GM12878 (cell line): ENCODE data around the gene ITGB8. TPM values are rescaled to one million over a fixed set of nuclear protein-coding genes. Genes with fewer than 3 reads are reported as not detected.

ENCODE experiments used
- ATAC-seq: fragments of 200-7000 bp; cut with Tn5 transposase; 3 replicates; pipeline ENCODE4 v1.9.1; 2020; ENCODE audit warnings: mild to moderate bottlenecking, moderate library complexity
- BruUV-seq: library from RNA; stranded (reverse); fragments of 400-500 nt; replicated peaks from 2 replicates; lab custom pipeline; 2021; lab: Mats Ljungman, UMichigan
- CTCF ChIA-PET: fragments of 300-600 bp; sonication (Branson Sonifier 250); formaldehyde crosslinking; extraction: SDS; loops from one replicate; lab custom pipeline; 2021; ENCODE audit warnings: inconsistent platforms; lab: Yijun Ruan, JAX
- POLR2A ChIA-PET: fragments of 350-600 bp; formaldehyde crosslinking; extraction: SDS; loops from one replicate; lab custom pipeline; 2021; ENCODE audit warnings: inconsistent platforms; lab: Charles Lee
- RAD21 ChIA-PET: fragments of 300-600 bp; sonication (Branson Sonifier 250); formaldehyde crosslinking; loops from one replicate; lab custom pipeline; 2023; ENCODE audit warnings: antibody characterized with exemption; ENCODE audit not compliant: unreplicated experiment; lab: Charles Lee
- SMC1A ChIA-PET: fragments of 300-600 bp; sonication (Branson Sonifier 250); formaldehyde crosslinking; loops from one replicate; lab custom pipeline; 2023; ENCODE audit not compliant: unreplicated experiment, uncharacterized antibody; lab: Charles Lee
- DNase-seq: peaks from one replicate; pipeline ENCODE4 v3.0.0-alpha.2; 2011; ENCODE audit warnings: low read depth, low spot score
- FAIRE-seq: peaks from 3 replicates; lab custom pipeline; 2011; peaks lifted over from hg19 to GRCh38; lab: Jason Lieb, UNC
- H2AFZ ChIP-seq: 2 replicates; pipeline ENCODE4 v1.6.0; 2011; ENCODE audit warnings: low read depth, low read length, control low read depth; ENCODE audit not compliant: control insufficient read depth
- H3K27ac ChIP-seq: 2 replicates; pipeline ENCODE4 v1.5.1; 2011; ENCODE audit warnings: control low read depth; ENCODE audit not compliant: control insufficient read depth, insufficient read depth
- H3K27me3 ChIP-seq, 2 experiments: replicated peaks in 1 of 2; 2 replicates each; pipeline versions ENCODE4 v1.6.0 to v1.6.1; 2011; ENCODE audit warnings: low read length in 1 of 2; ENCODE audit not compliant: control insufficient read depth in 2 of 2, insufficient read depth in 2 of 2
- H3K36me3 ChIP-seq, 2 experiments: 2 replicates each; pipeline ENCODE4 v1.5.1; 2011; ENCODE audit warnings: low read length in 1 of 2; ENCODE audit not compliant: control insufficient read depth in 2 of 2, insufficient read depth in 2 of 2
- H3K4me1 ChIP-seq: 2 replicates; pipeline ENCODE4 v1.6.1; 2011; ENCODE audit warnings: mild to moderate bottlenecking, low read length, moderate library complexity, mixed read lengths; ENCODE audit not compliant: control insufficient read depth, insufficient read depth
- H3K4me2 ChIP-seq: 2 replicates; pipeline ENCODE4 v1.6.0; 2011; ENCODE audit warnings: control low read depth; ENCODE audit not compliant: control insufficient read depth, insufficient read depth
- H3K4me3 ChIP-seq: fragments of 200-600 bp; sonication (generic); 2 replicates; pipeline ENCODE4 v1.5.1; 2016
- H3K79me2 ChIP-seq: 2 replicates; pipeline ENCODE4 v1.6.0; 2011; ENCODE audit warnings: low read length; ENCODE audit not compliant: control insufficient read depth, insufficient read depth
- H3K9ac ChIP-seq: 2 replicates; pipeline ENCODE4 v1.8.0; 2011; ENCODE audit warnings: low read length, control low read depth, mixed read lengths; ENCODE audit not compliant: control insufficient read depth, insufficient read depth
- H3K9me3 ChIP-seq: replicated peaks from 3 replicates; pipeline ENCODE4 v1.5.1; 2011; ENCODE audit warnings: mild to moderate bottlenecking, low read length; ENCODE audit not compliant: control insufficient read depth, insufficient read depth
- H4K20me1 ChIP-seq: 2 replicates; pipeline ENCODE4 v1.6.0; 2011; ENCODE audit not compliant: control insufficient read depth, insufficient read depth
- BCL11A ChIP-seq: IDR thresholded peaks from 2 replicates; pipeline ENCODE4 v1.6.1; 2011; ENCODE audit warnings: low read depth, low read length
- BCL3 ChIP-seq: IDR thresholded peaks from 2 replicates; pipeline ENCODE4 v1.6.1; 2011; ENCODE audit warnings: borderline replicate concordance, low read depth, mild to moderate bottlenecking, moderate library complexity, low read length; ENCODE audit not compliant: insufficient read depth, poor library complexity, severe bottlenecking
- BCLAF1 ChIP-seq: fragments of 450-650 bp; IDR thresholded peaks from 2 replicates; pipeline ENCODE4 v1.6.1; 2017; ENCODE audit warnings: antibody characterized with exemption, mild to moderate bottlenecking, moderate library complexity
- BHLHE40 ChIP-seq, 2 experiments: fragments of 450-650 bp in 1 of 2; IDR thresholded peaks; 2 replicates each; pipeline ENCODE4 v1.6.1; 2011 to 2017; ENCODE audit warnings: low read depth in 2 of 2, borderline replicate concordance in 1 of 2, improper control_type of control experiment in 1 of 2, low read length in 1 of 2, mild to moderate bottlenecking in 1 of 2
- E2F4 ChIP-seq: IDR thresholded peaks from 2 replicates; pipeline ENCODE4 v1.6.1; 2012; ENCODE audit warnings: low read depth, low read length, improper control_type of control experiment
- E4F1 ChIP-seq: fragments of 450-650 bp; IDR thresholded peaks from 2 replicates; pipeline ENCODE4 v1.6.1; 2018; ENCODE audit warnings: borderline replicate concordance, mild to moderate bottlenecking; ENCODE audit not compliant: partially characterized antibody
- ETV6 ChIP-seq, 2 experiments: fragments of 450-650 bp in 1 of 2; IDR thresholded peaks in 1 of 2; conservative IDR thresholded peaks in 1 of 2; 2 replicates each; pipeline ENCODE4 v1.6.1; 2014; ENCODE audit warnings: antibody characterized with exemption in 1 of 2, borderline replicate concordance in 1 of 2, low read depth in 1 of 2, mild to moderate bottlenecking in 1 of 2, moderate library complexity in 1 of 2
- IRF4 ChIP-seq: IDR thresholded peaks from 2 replicates; pipeline ENCODE4 v1.6.1; 2011; ENCODE audit warnings: low read depth, low read length
- MEF2B ChIP-seq: fragments of 450-650 bp; IDR thresholded peaks from 2 replicates; pipeline ENCODE4 v1.6.1; 2018; ENCODE audit warnings: mild to moderate bottlenecking, moderate library complexity; ENCODE audit not compliant: partially characterized antibody, poor library complexity, severe bottlenecking
- MTA3 ChIP-seq: IDR thresholded peaks from 2 replicates; pipeline ENCODE4 v1.6.1; 2012; ENCODE audit warnings: low read length, inconsistent platforms, borderline replicate concordance
- MYB ChIP-seq: fragments of 150-350 bp; IDR thresholded peaks from 2 replicates; pipeline ENCODE4 v1.6.1; 2014; ENCODE audit warnings: mild to moderate bottlenecking, low read depth, low read length, borderline replicate concordance
- NFIC ChIP-seq: IDR thresholded peaks from 2 replicates; pipeline ENCODE4 v1.6.1; 2012; ENCODE audit warnings: low read depth, mild to moderate bottlenecking, inconsistent platforms, low read length, moderate library complexity
- PML ChIP-seq: IDR thresholded peaks from 2 replicates; pipeline ENCODE4 v1.6.1; 2012; ENCODE audit warnings: low read length, inconsistent platforms
- SIX5 ChIP-seq: IDR thresholded peaks from 2 replicates; pipeline ENCODE4 v1.6.1; 2011; ENCODE audit warnings: mild to moderate bottlenecking, low read depth, low read length, moderate library complexity; ENCODE audit not compliant: severe bottlenecking
- SP1 ChIP-seq: IDR thresholded peaks from one replicate; pipeline ENCODE4 v1.6.1; 2011; ENCODE audit warnings: low read depth, low read length
- ZBED1 ChIP-seq: IDR thresholded peaks from 2 replicates; pipeline ENCODE4 v1.6.1; 2016; ENCODE audit warnings: borderline replicate concordance
- ZNF217 ChIP-seq: fragments of 450-650 bp; IDR thresholded peaks from 2 replicates; pipeline ENCODE4 v1.6.1; 2017; ENCODE audit warnings: antibody characterized with exemption, mild to moderate bottlenecking
- WGBS: methylation state at CpG from one replicate; pipeline ENCODE4 v1.1.6; 2016; ENCODE audit warnings: low lambda C conversion rate; ENCODE audit not compliant: insufficient replicate concordance, insufficient coverage; ENCODE audit errors: missing lambda C conversion rate; 5-methylcytosine and 5-hydroxymethylcytosine counted together
- in situ Hi-C: fragments of 300-500 bp; cut with MboI; formaldehyde crosslinking; loops from 9 replicates; pipeline ENCODE4 v1.14.3; 2018; ENCODE audit warnings: mixed read lengths
- intact Hi-C: fragments of 100-400 bp; cut with micrococcal nuclease; formaldehyde crosslinking; loops from one replicate; pipeline ENCODE4 v1.14.2; 2022; ENCODE audit not compliant: unreplicated experiment
- polyA plus RNA-seq, 11 experiments: library from polyadenylated mRNA; depleted of rRNA in 4 of 11; unstranded in 6 of 11; stranded (reverse) in 5 of 11; fragments of >200 nt; fragmentation: Nextera tagmentation in 4 of 11; fragmentation: Illumina TruSeq in 1 of 11; extraction: Ambion mirVana in 4 of 11; extraction: Trizol in 1 of 11; gene quantifications; 1 replicate in 1 of 11; 2 replicates in 10 of 11; pipeline versions ENCODE4 v1.2.1 to v1.2.3, GENCODE V29; 2011 to 2016; ENCODE audit warnings: inconsistent platforms in 2 of 11, missing spikeins in 2 of 11, low read depth in 1 of 11
- total RNA-seq, 4 experiments: library from RNA; depleted of rRNA in 3 of 4; stranded (reverse); fragments of >200 nt in 3 of 4; fragmentation: Illumina TruSeq in 1 of 4; extraction: Trizol in 1 of 4; gene quantifications; 2 replicates each; pipeline versions ENCODE4 v1.2.1 to v1.2.3, GENCODE V29; 2013 to 2021

The ITGB8 gene
- total and polyA plus RNA-seq, 10 of the 15 experiments (the other 5 are each of a cell fraction or from before 2014, with no cell fraction given), result 0.37 to 26.2 (median 1.5) TPM

- DNase-seq, result no peak
- WGBS, result 49% methylated on average over 8 of the region's 8 CpGs
- POLR2A ChIA-PET, result no interaction called here
- SMC1A ChIA-PET, result interaction anchor here (0.8 to 2.7 kb wide), 2 partner anchors 72 to 460 kb away, joined by 3 to 9 read pairs; no protein-coding TSS in a partner anchor
- Histone ChIP-seq H3K9ac (no peak overlapping the region), H3K36me3 (no peaks in the 10 kb centered on the region), H4K20me1 (no peaks in the 10 kb centered on the region), H3K27me3 (no peaks in the 10 kb centered on the region), H3K4me3 (no peak overlapping the region), H2AFZ (no peak overlapping the region), H3K4me2 (no peak overlapping the region), H3K9me3 (peaks cover 3% of the 10 kb centered on the region; the same call in 1 of the 3 replicates), H3K79me2 (no peaks in the 10 kb centered on the region), H3K27ac (no peak overlapping the region), H3K4me1 (peaks cover 23% of the 10 kb centered on the region)
- RAD21 ChIA-PET, result no interaction called here
- no peak for ATAC-seq
- intact Hi-C loops, result loop anchor here (5.0 to 10.0 kb wide), 2 partner anchors 461 to 698 kb away; no protein-coding TSS in a partner anchor
- in situ Hi-C loops, result no loop called here
- no TSS peak for BruUV-seq
- FAIRE-seq, result no peak
- CTCF ChIA-PET, result interaction anchor here (1.4 to 3.4 kb wide), 3 partner anchors 40 to 689 kb away, joined by 4 to 12 read pairs (median 9); no protein-coding TSS in a partner anchor
- TF ChIP-seq BCLAF1 (no peak), MYB (no peak), E4F1 (no peak), ETV6 (conservative IDR thresholded peaks at IDR 0.05 in 1 of 2, IDR thresholded peaks at IDR 0.05 in 1 of 2; ENCODE audit: borderline replicate concordance in 1 of 2, low read depth in 1 of 2) (no peak), SP1 (no peak), BCL11A (no peak), E2F4 (no peak), MEF2B (no peak), ZBED1 (no peak), MTA3 (no peak), BHLHE40 (IDR thresholded peaks at IDR 0.05; ENCODE audit: borderline replicate concordance in 1 of 2, low read depth in 2 of 2, low read length in 1 of 2) (no peak), SIX5 (no peak), BCL3 (no peak), PML (no peak), IRF4 (no peak), NFIC (no peak), ZNF217 (no peak)
Observed at GRCh38 chr7:20442951-20443350, 112.3 kb downstream of the ITGB8 start.
